Measurements from ENCODE around the gene CACNA1B.
"Not testable (repeated sequence)": the region's sequence is repeated elsewhere in the genome, so short reads cannot be mapped to it uniquely, and the experiment has no call there.

The CACNA1B gene

GRCh38 chr9:138126858-138127584 lies 249.4 kb downstream of the CACNA1B start:
- H3K4me1 ChIP-seq (ENCODE audit: low read depth, poor library complexity, severe bottlenecking); H3K4me3 ChIP-seq (IDR thresholded peaks at IDR 0.05; ENCODE audit: insufficient read depth, low read depth, low read length); H3K79me2 ChIP-seq (ENCODE audit: insufficient read depth, low read depth); H3K27ac ChIP-seq; H3K27me3 ChIP-seq (ENCODE audit: insufficient read depth, low read depth); H3K36me3 ChIP-seq (ENCODE audit: insufficient read depth); H3K4me2 ChIP-seq; H4K20me1 ChIP-seq (ENCODE audit: insufficient read depth); H3K9ac ChIP-seq: not testable (repeated sequence)
- H2AFZ ChIP-seq (ENCODE audit: low read depth) = peak overlapping the region; percentile 49; the same call in 1 of the 2 replicates
- TF ChIP-seq CTCF (conservative IDR thresholded peaks at IDR 0.05; ENCODE audit: low read depth, low read length) = peak; percentile 40; the same call in 1 of the 2 replicates

GRCh38 chr9:138128027-138128426 lies 250.4 kb downstream of the CACNA1B start:
- not testable (repeated sequence) for H3K27me3 ChIP-seq (ENCODE audit: insufficient read depth, low read depth); H3K36me3 ChIP-seq (ENCODE audit: insufficient read depth); H3K4me2 ChIP-seq; H4K20me1 ChIP-seq (ENCODE audit: insufficient read depth); H3K79me2 ChIP-seq (ENCODE audit: insufficient read depth, low read depth); H3K27ac ChIP-seq; H2AFZ ChIP-seq (ENCODE audit: low read depth); H3K4me3 ChIP-seq (IDR thresholded peaks at IDR 0.05; ENCODE audit: insufficient read depth, low read depth, low read length); H3K4me1 ChIP-seq (ENCODE audit: low read depth, poor library complexity, severe bottlenecking); H3K9ac ChIP-seq

- not testable (repeated sequence) for H3K79me2 ChIP-seq (ENCODE audit: insufficient read depth, low read depth); H3K4me1 ChIP-seq (ENCODE audit: low read depth, poor library complexity, severe bottlenecking); H3K27ac ChIP-seq; H3K27me3 ChIP-seq (ENCODE audit: insufficient read depth, low read depth); H3K4me3 ChIP-seq (IDR thresholded peaks at IDR 0.05; ENCODE audit: insufficient read depth, low read depth, low read length); H3K4me2 ChIP-seq; H3K36me3 ChIP-seq (ENCODE audit: insufficient read depth); H2AFZ ChIP-seq (ENCODE audit: low read depth); H3K9ac ChIP-seq; H4K20me1 ChIP-seq (ENCODE audit: insufficient read depth)
These were observed 251.7 kb downstream of the CACNA1B start for GRCh38 chr9:138129318-138129717.

- H3K36me3 ChIP-seq (ENCODE audit: insufficient read depth); H3K4me3 ChIP-seq (IDR thresholded peaks at IDR 0.05; ENCODE audit: insufficient read depth, low read depth, low read length); H3K4me1 ChIP-seq (ENCODE audit: low read depth, poor library complexity, severe bottlenecking); H3K27me3 ChIP-seq (ENCODE audit: insufficient read depth, low read depth); H2AFZ ChIP-seq (ENCODE audit: low read depth); H4K20me1 ChIP-seq (ENCODE audit: insufficient read depth); H3K27ac ChIP-seq; H3K9ac ChIP-seq; H3K79me2 ChIP-seq (ENCODE audit: insufficient read depth, low read depth); H3K4me2 ChIP-seq: not testable (repeated sequence)
These were observed 255.5 kb downstream of the CACNA1B start for GRCh38 chr9:138132946-138133705.

- H3K4me1 ChIP-seq (ENCODE audit: low read depth, poor library complexity, severe bottlenecking); H3K36me3 ChIP-seq (ENCODE audit: insufficient read depth); H3K4me2 ChIP-seq; H3K27ac ChIP-seq; H3K9ac ChIP-seq; H3K27me3 ChIP-seq (ENCODE audit: insufficient read depth, low read depth); H2AFZ ChIP-seq (ENCODE audit: low read depth); H3K4me3 ChIP-seq (IDR thresholded peaks at IDR 0.05; ENCODE audit: insufficient read depth, low read depth, low read length); H4K20me1 ChIP-seq (ENCODE audit: insufficient read depth); H3K79me2 ChIP-seq (ENCODE audit: insufficient read depth, low read depth): not testable (repeated sequence)
These were observed 257.0 kb downstream of the CACNA1B start for GRCh38 chr9:138134581-138134980.

GRCh38 chr9:138139096-138139495 lies 261.5 kb downstream of the CACNA1B start:
- H3K27ac ChIP-seq; H3K27me3 ChIP-seq (ENCODE audit: insufficient read depth, low read depth); H4K20me1 ChIP-seq (ENCODE audit: insufficient read depth); H3K36me3 ChIP-seq (ENCODE audit: insufficient read depth); H3K9ac ChIP-seq; H3K4me3 ChIP-seq (IDR thresholded peaks at IDR 0.05; ENCODE audit: insufficient read depth, low read depth, low read length); H2AFZ ChIP-seq (ENCODE audit: low read depth); H3K79me2 ChIP-seq (ENCODE audit: insufficient read depth, low read depth); H3K4me2 ChIP-seq; H3K4me1 ChIP-seq (ENCODE audit: low read depth, poor library complexity, severe bottlenecking): not testable (repeated sequence)

GRCh38 chr9:138140980-138141379 lies 263.4 kb downstream of the CACNA1B start:
- not testable (repeated sequence) for H3K27me3 ChIP-seq (ENCODE audit: insufficient read depth, low read depth); H3K4me2 ChIP-seq; H3K9ac ChIP-seq; H3K27ac ChIP-seq; H3K4me3 ChIP-seq (IDR thresholded peaks at IDR 0.05; ENCODE audit: insufficient read depth, low read depth, low read length); H2AFZ ChIP-seq (ENCODE audit: low read depth); H3K79me2 ChIP-seq (ENCODE audit: insufficient read depth, low read depth); H4K20me1 ChIP-seq (ENCODE audit: insufficient read depth); H3K36me3 ChIP-seq (ENCODE audit: insufficient read depth); H3K4me1 ChIP-seq (ENCODE audit: low read depth, poor library complexity, severe bottlenecking)

- H3K4me2 ChIP-seq; H3K79me2 ChIP-seq (ENCODE audit: insufficient read depth, low read depth); H3K4me3 ChIP-seq (IDR thresholded peaks at IDR 0.05; ENCODE audit: insufficient read depth, low read depth, low read length); H3K9ac ChIP-seq; H3K4me1 ChIP-seq (ENCODE audit: low read depth, poor library complexity, severe bottlenecking); H3K36me3 ChIP-seq (ENCODE audit: insufficient read depth); H3K27ac ChIP-seq; H4K20me1 ChIP-seq (ENCODE audit: insufficient read depth); H2AFZ ChIP-seq (ENCODE audit: low read depth); H3K27me3 ChIP-seq (ENCODE audit: insufficient read depth, low read depth): not testable (repeated sequence)
These were observed 265.1 kb downstream of the CACNA1B start for GRCh38 chr9:138142528-138143244.

GRCh38 chr9:138143491-138143890 lies 265.9 kb downstream of the CACNA1B start:
- H4K20me1 ChIP-seq (ENCODE audit: insufficient read depth); H2AFZ ChIP-seq (ENCODE audit: low read depth); H3K4me2 ChIP-seq; H3K27me3 ChIP-seq (ENCODE audit: insufficient read depth, low read depth); H3K4me3 ChIP-seq (IDR thresholded peaks at IDR 0.05; ENCODE audit: insufficient read depth, low read depth, low read length); H3K79me2 ChIP-seq (ENCODE audit: insufficient read depth, low read depth); H3K36me3 ChIP-seq (ENCODE audit: insufficient read depth); H3K4me1 ChIP-seq (ENCODE audit: low read depth, poor library complexity, severe bottlenecking); H3K9ac ChIP-seq; H3K27ac ChIP-seq: not testable (repeated sequence)

All from KMS-11 (cell line).